HepG2 (cell line): ENCODE data around the gene MTX1. TPM values are rescaled to one million over a fixed set of nuclear protein-coding genes. Genes with fewer than 3 reads are reported as not detected.

Experiments
- HIC2 ChIP-seq: sonication (generic); formaldehyde crosslinking; IDR thresholded peaks from 2 replicates; pipeline ENCODE4 v1.9.0; 2022; ENCODE audit warnings: low read depth, missing genetic modification reagents
- IKZF1 ChIP-seq: fragments of 450-650 bp; IDR thresholded peaks from 2 replicates; pipeline ENCODE4 v1.7.1; 2016
- IRX3 ChIP-seq: sonication (generic); formaldehyde crosslinking; IDR thresholded peaks from 2 replicates; pipeline ENCODE4 v1.8.1; 2023; ENCODE audit warnings: mild to moderate bottlenecking, low read depth, missing genetic modification reagents, borderline replicate concordance
- KMT2B ChIP-seq: IDR thresholded peaks from 2 replicates; pipeline ENCODE4 v1.6.1; 2016; ENCODE audit warnings: missing genetic modification reagents, missing compliant biosample characterization
- MEIS2 ChIP-seq: sonication (generic); formaldehyde crosslinking; IDR thresholded peaks from 2 replicates; pipeline ENCODE4 v1.9.0; 2021; ENCODE audit warnings: mild to moderate bottlenecking, missing genetic modification reagents
- MTA1 ChIP-seq: sonication (generic); formaldehyde crosslinking; IDR thresholded peaks from 2 replicates; pipeline ENCODE4 v1.4.0; 2020; ENCODE audit warnings: missing genetic modification reagents, mild to moderate bottlenecking, borderline replicate concordance
- NCOA1 ChIP-seq: sonication (generic); formaldehyde crosslinking; IDR thresholded peaks from 2 replicates; pipeline ENCODE4 v1.9.0; 2021; ENCODE audit warnings: missing genetic modification reagents
- NR2F6 ChIP-seq, 2 experiments: IDR thresholded peaks; 2 replicates each; pipeline ENCODE4 v1.6.1; 2016; ENCODE audit warnings: antibody characterized with exemption in 1 of 2, mild to moderate bottlenecking in 1 of 2
- NR3C1 ChIP-seq: sonication (generic); formaldehyde crosslinking; IDR thresholded peaks from 2 replicates; pipeline ENCODE4 v1.4.0; 2020; ENCODE audit warnings: missing genetic modification reagents
- PHF5A ChIP-seq: IDR thresholded peaks from one replicate; pipeline ENCODE4 v1.6.1; 2018; ENCODE audit warnings: low read depth, missing genetic modification reagents; ENCODE audit not compliant: unreplicated experiment
- PITX1 ChIP-seq: sonication (generic); formaldehyde crosslinking; IDR thresholded peaks from 2 replicates; pipeline ENCODE4 v1.5.1; 2020; ENCODE audit warnings: mild to moderate bottlenecking, missing genetic modification reagents
- SMARCC2 ChIP-seq: fragments of 450-650 bp; IDR thresholded peaks from 2 replicates; pipeline ENCODE4 v1.6.1; 2017; ENCODE audit warnings: antibody characterized with exemption, mild to moderate bottlenecking
- TARDBP ChIP-seq: sonication (generic); formaldehyde crosslinking; IDR thresholded peaks from 2 replicates; pipeline ENCODE4 v1.8.0; 2022; ENCODE audit warnings: mild to moderate bottlenecking, missing genetic modification reagents
- ZNF12 ChIP-seq: sonication (generic); formaldehyde crosslinking; IDR thresholded peaks from 2 replicates; pipeline ENCODE4 v1.5.0; 2020; ENCODE audit warnings: missing genetic modification reagents
- ZNF121 ChIP-seq: sonication (generic); formaldehyde crosslinking; IDR thresholded peaks from 2 replicates; pipeline ENCODE4 v1.5.0; 2020; ENCODE audit warnings: mild to moderate bottlenecking, missing genetic modification reagents
- ZNF333 ChIP-seq: sonication (generic); formaldehyde crosslinking; IDR thresholded peaks from 2 replicates; pipeline ENCODE4 v1.4.0; 2020; ENCODE audit warnings: mild to moderate bottlenecking, missing genetic modification reagents, borderline replicate concordance
- ZNF460 ChIP-seq: sonication (generic); formaldehyde crosslinking; IDR thresholded peaks from 2 replicates; pipeline ENCODE4 v1.5.1; 2020; ENCODE audit warnings: missing genetic modification reagents, mild to moderate bottlenecking, borderline replicate concordance
- ZNF703 ChIP-seq: sonication (generic); formaldehyde crosslinking; IDR thresholded peaks from 2 replicates; pipeline ENCODE4 v1.5.1; 2020; ENCODE audit warnings: missing genetic modification reagents, mild to moderate bottlenecking, moderate library complexity, borderline replicate concordance
- ZSCAN25 ChIP-seq: sonication (generic); formaldehyde crosslinking; IDR thresholded peaks from 2 replicates; pipeline ENCODE4 v1.8.0; 2022; ENCODE audit warnings: mild to moderate bottlenecking, missing genetic modification reagents
- polyA plus RNA-seq, 8 experiments: library from polyadenylated mRNA; depleted of rRNA in 3 of 8; stranded (reverse) in 7 of 8; unstranded in 1 of 8; fragments of >200 nt; fragmentation: Illumina TruSeq in 4 of 8; extraction: Trizol in 4 of 8; gene quantifications; 2 replicates each; pipeline versions ENCODE4 v1.2.1 to v1.2.3, GENCODE V29; 2011 to 2016; ENCODE audit warnings: low read depth in 4 of 8, missing spikeins in 1 of 8, mixed read lengths in 1 of 8; ENCODE audit not compliant: insufficient read depth in 1 of 8
- total RNA-seq, 5 experiments: library from RNA; depleted of rRNA; stranded (reverse); fragments of >200 nt; fragmentation: Illumina TruSeq; extraction: Trizol; gene quantifications; 2 replicates each; pipeline ENCODE4 v1.2.3, GENCODE V29; 2016; ENCODE audit warnings: low read depth in 1 of 5
- TF ChIP-seq, protein P1 (sequence below): sonication (generic); formaldehyde crosslinking; conservative IDR thresholded peaks from 2 replicates; pipeline ENCODE4 v1.8.0; 2022; ENCODE audit warnings: low read depth, missing genetic modification reagents
- TF ChIP-seq, protein P2 (sequence below): sonication (generic); formaldehyde crosslinking; IDR thresholded peaks from 2 replicates; pipeline ENCODE4 v1.5.1; 2020; ENCODE audit warnings: mild to moderate bottlenecking, missing genetic modification reagents, moderate library complexity
- TF ChIP-seq, protein P3 (sequence below): sonication (generic); formaldehyde crosslinking; IDR thresholded peaks from 2 replicates; pipeline ENCODE4 v1.4.0; 2020; ENCODE audit warnings: missing genetic modification reagents, borderline replicate concordance

The MTX1 gene
- total and polyA plus RNA-seq, 2 of the 13 experiments (the other 11 are each of a cell fraction or from before 2014, with no cell fraction given): 64.5 to 72.6 TPM

- no peak for TF ChIP-seq PHF5A (CRISPR knock-in tag)
- TF ChIP-seq, protein P1, sequence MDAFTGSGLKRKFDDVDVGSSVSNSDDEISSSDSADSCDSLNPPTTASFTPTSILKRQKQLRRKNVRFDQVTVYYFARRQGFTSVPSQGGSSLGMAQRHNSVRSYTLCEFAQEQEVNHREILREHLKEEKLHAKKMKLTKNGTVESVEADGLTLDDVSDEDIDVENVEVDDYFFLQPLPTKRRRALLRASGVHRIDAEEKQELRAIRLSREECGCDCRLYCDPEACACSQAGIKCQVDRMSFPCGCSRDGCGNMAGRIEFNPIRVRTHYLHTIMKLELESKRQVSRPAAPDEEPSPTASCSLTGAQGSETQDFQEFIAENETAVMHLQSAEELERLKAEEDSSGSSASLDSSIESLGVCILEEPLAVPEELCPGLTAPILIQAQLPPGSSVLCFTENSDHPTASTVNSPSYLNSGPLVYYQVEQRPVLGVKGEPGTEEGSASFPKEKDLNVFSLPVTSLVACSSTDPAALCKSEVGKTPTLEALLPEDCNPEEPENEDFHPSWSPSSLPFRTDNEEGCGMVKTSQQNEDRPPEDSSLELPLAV (CRISPR knock-in tag): no peak
- TF ChIP-seq PITX1 (CRISPR knock-in tag): peak; percentile 39; the same call in 1 of the 2 replicates
- TF ChIP-seq, protein P2, sequence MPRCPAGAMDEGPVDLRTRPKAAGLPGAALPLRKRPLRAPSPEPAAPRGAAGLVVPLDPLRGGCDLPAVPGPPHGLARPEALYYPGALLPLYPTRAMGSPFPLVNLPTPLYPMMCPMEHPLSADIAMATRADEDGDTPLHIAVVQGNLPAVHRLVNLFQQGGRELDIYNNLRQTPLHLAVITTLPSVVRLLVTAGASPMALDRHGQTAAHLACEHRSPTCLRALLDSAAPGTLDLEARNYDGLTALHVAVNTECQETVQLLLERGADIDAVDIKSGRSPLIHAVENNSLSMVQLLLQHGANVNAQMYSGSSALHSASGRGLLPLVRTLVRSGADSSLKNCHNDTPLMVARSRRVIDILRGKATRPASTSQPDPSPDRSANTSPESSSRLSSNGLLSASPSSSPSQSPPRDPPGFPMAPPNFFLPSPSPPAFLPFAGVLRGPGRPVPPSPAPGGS (CRISPR knock-in tag): no peak
- TF ChIP-seq IKZF1: no peak
- TF ChIP-seq MEIS2 (CRISPR knock-in tag): no peak
- TF ChIP-seq NCOA1 (CRISPR knock-in tag): no peak
- no peak for TF ChIP-seq ZNF121 (CRISPR knock-in tag)
- TF ChIP-seq NR2F6 (IDR thresholded peaks at IDR 0.05): no peak
- TF ChIP-seq NR2F6 (CRISPR knock-in tag; IDR thresholded peaks at IDR 0.05): 0 out of 2 replicates have a peak, but pooled peaks have one; percentile 17
- no peak for TF ChIP-seq MTA1
- no peak for TF ChIP-seq SMARCC2
- no peak for TF ChIP-seq NR3C1
- no peak for TF ChIP-seq HIC2 (CRISPR knock-in tag)
- TF ChIP-seq ZSCAN25 (CRISPR knock-in tag): no peak
- TF ChIP-seq ZNF12 (CRISPR knock-in tag): 0 out of 2 replicates have a peak, but pooled peaks have one; percentile 35
- TF ChIP-seq TARDBP: no peak
- TF ChIP-seq KMT2B: no peak
- TF ChIP-seq ZNF703 (CRISPR knock-in tag): no peak
- TF ChIP-seq, protein P3, sequence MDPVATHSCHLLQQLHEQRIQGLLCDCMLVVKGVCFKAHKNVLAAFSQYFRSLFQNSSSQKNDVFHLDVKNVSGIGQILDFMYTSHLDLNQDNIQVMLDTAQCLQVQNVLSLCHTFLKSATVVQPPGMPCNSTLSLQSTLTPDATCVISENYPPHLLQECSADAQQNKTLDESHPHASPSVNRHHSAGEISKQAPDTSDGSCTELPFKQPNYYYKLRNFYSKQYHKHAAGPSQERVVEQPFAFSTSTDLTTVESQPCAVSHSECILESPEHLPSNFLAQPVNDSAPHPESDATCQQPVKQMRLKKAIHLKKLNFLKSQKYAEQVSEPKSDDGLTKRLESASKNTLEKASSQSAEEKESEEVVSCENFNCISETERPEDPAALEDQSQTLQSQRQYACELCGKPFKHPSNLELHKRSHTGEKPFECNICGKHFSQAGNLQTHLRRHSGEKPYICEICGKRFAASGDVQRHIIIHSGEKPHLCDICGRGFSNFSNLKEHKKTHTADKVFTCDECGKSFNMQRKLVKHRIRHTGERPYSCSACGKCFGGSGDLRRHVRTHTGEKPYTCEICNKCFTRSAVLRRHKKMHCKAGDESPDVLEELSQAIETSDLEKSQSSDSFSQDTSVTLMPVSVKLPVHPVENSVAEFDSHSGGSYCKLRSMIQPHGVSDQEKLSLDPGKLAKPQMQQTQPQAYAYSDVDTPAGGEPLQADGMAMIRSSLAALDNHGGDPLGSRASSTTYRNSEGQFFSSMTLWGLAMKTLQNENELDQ: no peak
- TF ChIP-seq IRX3 (CRISPR knock-in tag): no peak
- no peak for TF ChIP-seq ZNF460 (CRISPR knock-in tag)
- TF ChIP-seq ZNF333 (CRISPR knock-in tag): no peak
Observed at GRCh38 chr1:155193275-155193990, 15.1 kb upstream of the MTX1 start (continued).
